ENCODE measurements around the gene SRC.

- TF ChIP-seq CTCF (IDR thresholded peaks at IDR 0.05; ENCODE audit: low read length), result no peak
- TF ChIP-seq EZH2 (IDR thresholded peaks at IDR 0.05; ENCODE audit: borderline replicate concordance, low read length), result no peak
These were observed 70.3 kb downstream of the SRC start for GRCh38 chr20:37416100-37416847.

Data from OCI-LY1 (cell line).